Endothelial cell of umbilical vein (primary cell): ENCODE measurements around the gene PSD4. TPM values are rescaled to one million over a fixed set of nuclear protein-coding genes. Genes with fewer than 3 reads are reported as not detected.

ENCODE experiments used
- BruUV-seq: library from RNA; stranded (reverse); fragments of 400-500 nt; replicated peaks from 2 replicates; lab custom pipeline; 2021; lab: Mats Ljungman, UMichigan
- CTCF ChIA-PET: fragments of 300-600, 350-600 bp; sonication (Branson Sonifier 250); formaldehyde crosslinking; loops from one replicate; lab custom pipeline; 2021; ENCODE audit warnings: antibody characterized with exemption, inconsistent platforms; lab: Charles Lee
- POLR2A ChIA-PET: fragments of 300-600, 350-600 bp; sonication (Branson Sonifier 250); formaldehyde crosslinking; loops from one replicate; lab custom pipeline; 2021; ENCODE audit warnings: antibody characterized with exemption, inconsistent platforms; lab: Charles Lee
- DNase-seq: peaks from one replicate; pipeline ENCODE4 v3.0.0-alpha.2; 2011; ENCODE audit warnings: low read depth, low spot score
- FAIRE-seq: peaks from 2 replicates; lab custom pipeline; 2011; peaks lifted over from hg19 to GRCh38; lab: Jason Lieb, UNC
- H2AFZ ChIP-seq: 2 replicates; pipeline ENCODE4 v1.6.0; 2012; ENCODE audit warnings: low read depth, low read length, control low read depth, inconsistent platforms
- H3K27ac ChIP-seq: 2 replicates; pipeline ENCODE4 v1.5.1; 2011; ENCODE audit warnings: low read depth, mild to moderate bottlenecking, control low read depth, low read length, moderate library complexity; ENCODE audit not compliant: insufficient read depth
- H3K27me3 ChIP-seq, 2 experiments: 2 replicates each; pipeline versions ENCODE4 v1.6.0 to v1.6.1; 2011; ENCODE audit warnings: low read length in 2 of 2, mixed read lengths in 1 of 2; ENCODE audit not compliant: control insufficient read depth in 2 of 2, insufficient read depth in 2 of 2
- H3K36me3 ChIP-seq, 2 experiments: 2 replicates in 1 of 2; 3 replicates in 1 of 2; pipeline ENCODE4 v1.5.1; 2011; ENCODE audit warnings: low read length in 2 of 2, mild to moderate bottlenecking in 1 of 2, moderate library complexity in 1 of 2; ENCODE audit not compliant: control insufficient read depth in 2 of 2, insufficient read depth in 2 of 2; ENCODE audit errors: extremely low read depth in 1 of 2
- H3K4me1 ChIP-seq: 3 replicates; pipeline ENCODE4 v1.5.1; 2011; ENCODE audit warnings: mild to moderate bottlenecking, low read length; ENCODE audit not compliant: control insufficient read depth, insufficient read depth; ENCODE audit errors: extremely low read depth
- H3K4me2 ChIP-seq: 2 replicates; pipeline ENCODE4 v1.6.1; 2011; ENCODE audit warnings: low read length, control low read depth, mixed read lengths; ENCODE audit not compliant: insufficient read depth
- H3K4me3 ChIP-seq, 3 experiments: fragments of 200-600 bp in 1 of 3; sonication (generic), shearing (Covaris generic) in 1 of 3; replicated peaks in 1 of 3; 2 replicates each; pipeline ENCODE4 v1.5.1; 2011 to 2016; ENCODE audit warnings: control low read depth in 3 of 3, low read length in 3 of 3, mild to moderate bottlenecking in 2 of 3, inconsistent platforms in 1 of 3, low read depth in 1 of 3, moderate library complexity in 1 of 3; ENCODE audit not compliant: insufficient read depth in 1 of 3
- H3K79me2 ChIP-seq: 2 replicates; pipeline ENCODE4 v1.6.0; 2012; ENCODE audit warnings: low read length, inconsistent platforms; ENCODE audit not compliant: control insufficient read depth, insufficient read depth
- H3K9ac ChIP-seq: replicated peaks from 2 replicates; pipeline ENCODE3; 2011; ENCODE audit warnings: low read length, control low read depth; ENCODE audit not compliant: insufficient read depth; ENCODE audit errors: extremely low read depth
- H3K9me1 ChIP-seq: replicated peaks from 3 replicates; pipeline ENCODE4 v1.6.0; 2011; ENCODE audit warnings: mild to moderate bottlenecking, low read length; ENCODE audit not compliant: control insufficient read depth, insufficient read depth; ENCODE audit errors: extremely low read depth
- H3K9me3 ChIP-seq: replicated peaks from 2 replicates; pipeline ENCODE4 v1.5.1; 2012; ENCODE audit warnings: low read length, inconsistent platforms; ENCODE audit not compliant: control insufficient read depth, insufficient read depth
- H4K20me1 ChIP-seq: replicated peaks from 2 replicates; pipeline ENCODE3; 2011; ENCODE audit warnings: mild to moderate bottlenecking, low read length; ENCODE audit not compliant: control insufficient read depth, insufficient read depth; ENCODE audit errors: extremely low read depth
- EZH2 ChIP-seq: IDR thresholded peaks from 2 replicates; pipeline ENCODE4 v1.6.1; 2012; ENCODE audit warnings: borderline replicate concordance, low read depth, mild to moderate bottlenecking, moderate library complexity, low read length, inconsistent platforms; ENCODE audit not compliant: severe bottlenecking
- FOS ChIP-seq: IDR thresholded peaks from 2 replicates; pipeline ENCODE4 v1.6.1; 2011; ENCODE audit warnings: mild to moderate bottlenecking, low read length, moderate library complexity, borderline replicate concordance; ENCODE audit not compliant: insufficient read depth
- GATA2 ChIP-seq: IDR thresholded peaks from 2 replicates; pipeline ENCODE4 v1.7.0; 2011; ENCODE audit warnings: low read depth, mild to moderate bottlenecking, moderate library complexity, mixed read lengths, low read length; ENCODE audit not compliant: insufficient read length, insufficient read depth
- JUN ChIP-seq: IDR thresholded peaks from 2 replicates; pipeline ENCODE4 v1.6.1; 2011; ENCODE audit warnings: borderline replicate concordance, low read depth; ENCODE audit not compliant: insufficient read length, insufficient read depth
- MAX ChIP-seq: IDR thresholded peaks from 2 replicates; pipeline ENCODE4 v1.6.1; 2011; ENCODE audit not compliant: insufficient read depth, insufficient read length
- MYC ChIP-seq: IDR thresholded peaks from one replicate; pipeline ENCODE4 v1.6.1; 2011; ENCODE audit warnings: mild to moderate bottlenecking, low read depth, low read length
- POLR2A ChIP-seq: IDR thresholded peaks from 2 replicates; pipeline ENCODE4 v1.6.1; 2012; ENCODE audit warnings: low read depth, mild to moderate bottlenecking, control low read depth, low read length
- POLR2AphosphoS5 ChIP-seq: IDR thresholded peaks from 2 replicates; pipeline ENCODE4 v1.6.1; 2012; ENCODE audit warnings: low read depth, mild to moderate bottlenecking, control low read depth, low read length, moderate library complexity; ENCODE audit not compliant: insufficient read depth
- dilution Hi-C: fragments of 300-500 bp; cut with MboI; formaldehyde crosslinking; loops from one replicate; pipeline ENCODE4 v1.15.0; 2019; ENCODE audit warnings: low sequenced_read_pairs; ENCODE audit not compliant: extremely low pct_ligation_motif_present
- intact Hi-C: fragments of 100-400 bp; cut with micrococcal nuclease; formaldehyde crosslinking; loops from one replicate; pipeline ENCODE4 v1.10.0; 2022
- polyA plus RNA-seq, 4 experiments: library from polyadenylated mRNA; depleted of rRNA in 3 of 4; stranded (reverse) in 3 of 4; unstranded in 1 of 4; fragments of >200 nt; gene quantifications; 2 replicates each; pipeline versions ENCODE4 v1.2.1 to v1.2.3, GENCODE V29; 2011 to 2012; ENCODE audit warnings: missing spikeins in 1 of 4
- total RNA-seq: library from RNA; stranded (reverse); gene quantifications from 2 replicates; pipeline ENCODE4 v1.2.3, GENCODE V29; 2021
- TF ChIP-seq, protein P1 (sequence below), 2 donors: IDR thresholded peaks; 1 replicate in 1 of 2; 2 replicates in 1 of 2; pipeline ENCODE4 v1.5.1; 2011; ENCODE audit warnings: low read length in 2 of 2, mild to moderate bottlenecking in 2 of 2, moderate library complexity in 2 of 2, control low read depth in 1 of 2, inconsistent platforms in 1 of 2, low read depth in 1 of 2; ENCODE audit not compliant: insufficient read depth in 1 of 2; ENCODE audit errors: extremely low read depth in 1 of 2

Gene PSD4
- total and polyA plus RNA-seq, 2 donors (not counting 3 experiments of a cell fraction or from before 2014, with no cell fraction given): 0.01 to 0.24 TPM

DNA sequence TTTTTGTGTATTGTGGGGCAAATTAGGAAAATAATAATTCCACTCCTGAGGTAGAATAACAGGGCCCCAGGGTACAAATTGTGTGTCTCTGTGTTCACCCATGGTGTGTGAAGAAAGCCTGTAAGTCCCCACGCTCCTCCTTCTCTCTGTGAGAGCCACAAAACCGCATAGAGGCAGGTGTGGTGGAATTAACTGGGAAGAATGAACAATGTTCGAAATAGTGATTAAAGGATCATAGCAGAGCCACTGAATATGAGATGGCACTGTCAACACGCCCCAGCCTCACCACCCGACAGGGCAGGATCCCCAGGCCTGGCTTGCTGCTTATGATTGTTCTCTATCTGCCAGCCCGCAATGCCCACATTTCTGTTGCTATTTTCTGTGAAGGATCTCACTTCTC lies 32.3 kb upstream of the PSD4 start:
- POLR2A ChIA-PET: no interaction called here
- H3K27ac ChIP-seq: no peak overlapping the region

GRCh38 chr2:113142290-113142689 lies 31.5 kb upstream of the PSD4 start:
- intact Hi-C loops (loop anchor here (2.0 kb wide), 1 partner anchor 61 kb away; no protein-coding TSS in a partner anchor), dilution Hi-C loops (no loop called here)
- ChIA-PET CTCF (interaction anchor here (1.2 to 1.8 kb wide), 3 partner anchors 62 to 248 kb away, joined by 4 to 8 read pairs (median 7); no protein-coding TSS in a partner anchor), POLR2A (no interaction called here)
- Histone ChIP-seq H3K9ac (no peak overlapping the region), H3K4me3 (no peak overlapping the region), H2AFZ (no peak overlapping the region), H3K79me2 (no peaks in the 10 kb centered on the region), H3K4me2 (no peak overlapping the region), H3K27me3 (peaks cover 0 to 3% of the 10 kb centered on the region in 2 experiments), H3K4me1 (no peaks in the 10 kb centered on the region), H3K9me3 (no peaks in the 10 kb centered on the region), H3K27ac (no peak overlapping the region), H4K20me1 (no peaks in the 10 kb centered on the region), H3K36me3 (no peaks in the 10 kb centered on the region), H3K9me1 (no peaks in the 10 kb centered on the region)
- BruUV-seq: no TSS peak
- FAIRE-seq: no peak
- DNase-seq: no peak
- TF ChIP-seq FOS (no peak), MYC (no peak), EZH2 (no peak), MAX (no peak), POLR2AphosphoS5 (no peak), JUN (no peak), POLR2A (no peak), GATA2 (no peak)
- TF ChIP-seq, protein P1, sequence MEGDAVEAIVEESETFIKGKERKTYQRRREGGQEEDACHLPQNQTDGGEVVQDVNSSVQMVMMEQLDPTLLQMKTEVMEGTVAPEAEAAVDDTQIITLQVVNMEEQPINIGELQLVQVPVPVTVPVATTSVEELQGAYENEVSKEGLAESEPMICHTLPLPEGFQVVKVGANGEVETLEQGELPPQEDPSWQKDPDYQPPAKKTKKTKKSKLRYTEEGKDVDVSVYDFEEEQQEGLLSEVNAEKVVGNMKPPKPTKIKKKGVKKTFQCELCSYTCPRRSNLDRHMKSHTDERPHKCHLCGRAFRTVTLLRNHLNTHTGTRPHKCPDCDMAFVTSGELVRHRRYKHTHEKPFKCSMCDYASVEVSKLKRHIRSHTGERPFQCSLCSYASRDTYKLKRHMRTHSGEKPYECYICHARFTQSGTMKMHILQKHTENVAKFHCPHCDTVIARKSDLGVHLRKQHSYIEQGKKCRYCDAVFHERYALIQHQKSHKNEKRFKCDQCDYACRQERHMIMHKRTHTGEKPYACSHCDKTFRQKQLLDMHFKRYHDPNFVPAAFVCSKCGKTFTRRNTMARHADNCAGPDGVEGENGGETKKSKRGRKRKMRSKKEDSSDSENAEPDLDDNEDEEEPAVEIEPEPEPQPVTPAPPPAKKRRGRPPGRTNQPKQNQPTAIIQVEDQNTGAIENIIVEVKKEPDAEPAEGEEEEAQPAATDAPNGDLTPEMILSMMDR (IDR thresholded peaks at IDR 0.05; ENCODE audit: extremely low read depth in 1 of 2, insufficient read depth in 1 of 2, low read depth in 1 of 2, low read length in 2 of 2): no peak

More for the DNA sequence above, 32.3 kb upstream of the PSD4 start:
- no peak for TF ChIP-seq MYC
- no peak for TF ChIP-seq EZH2
- TF ChIP-seq POLR2AphosphoS5: no peak
- no peak for TF ChIP-seq FOS
- no peak for TF ChIP-seq JUN
- TF ChIP-seq POLR2A: no peak
- no peak for TF ChIP-seq MAX
- TF ChIP-seq GATA2: no peak
- Histone ChIP-seq H2AFZ (no peak overlapping the region), H3K36me3 (no peaks in the 10 kb centered on the region), H3K9ac (no peak overlapping the region), H4K20me1 (no peaks in the 10 kb centered on the region), H3K4me2 (no peak overlapping the region), H3K79me2 (no peaks in the 10 kb centered on the region), H3K27me3 (peaks cover 0 to 3% of the 10 kb centered on the region in 2 experiments), H3K9me3 (no peaks in the 10 kb centered on the region), H3K4me1 (no peaks in the 10 kb centered on the region), H3K4me3 (no peak overlapping the region), H3K9me1 (no peaks in the 10 kb centered on the region)
- dilution Hi-C loops (no loop called here), intact Hi-C loops (no loop called here)
- DNase-seq: no peak
- CTCF ChIA-PET: interaction anchor here (1.4 to 1.8 kb wide), 3 partner anchors 57 to 249 kb away, joined by 3 to 8 read pairs (median 7); no protein-coding TSS in a partner anchor
- no peak for FAIRE-seq
- BruUV-seq: no TSS peak
